ENCODE data around the gene MMUT.

- TF ChIP-seq CTCF (IDR thresholded peaks at IDR 0.05) (no peak), POLR2A (IDR thresholded peaks at IDR 0.05) (no peak)
Observed at GRCh38 chr6:49479308-49479970, 16.4 kb upstream of the MMUT start.

Measured in testis (tissue), 2 donors.